DMS53 treated with DMSO at 0.1 percent for 48 hours (cell line): ENCODE measurements around the gene ATP10A.
"Not testable (repeated sequence)": the region's sequence is repeated elsewhere in the genome, so short reads cannot be mapped to it uniquely, and the experiment has no call there.

Source experiments
- DNase-seq: peaks from one replicate; lab custom pipeline; 2025; ENCODE audit not compliant: unreplicated experiment; lab: John Stamatoyannopoulos, UW

The ATP10A gene

GRCh38 chr15:25859838-25860645 is 3.1 kb downstream of the ATP10A start:
- DNase-seq: no peak

GRCh38 chr15:25858952-25859760 is 4.0 kb downstream of the ATP10A start:
- no peak for DNase-seq

- not testable (repeated sequence) for DNase-seq
Measured at GRCh38 chr15:25856059-25856458, 7.1 kb downstream of the ATP10A start.

GRCh38 chr15:25852661-25853524 is 10.2 kb downstream of the ATP10A start:
- DNase-seq: no peak

- DNase-seq: no peak
Measured at GRCh38 chr15:25852027-25852426, 11.1 kb downstream of the ATP10A start.

- no peak for DNase-seq
Measured at GRCh38 chr15:25850154-25851111, 12.7 kb downstream of the ATP10A start.

GRCh38 chr15:25849157-25849921 is 13.8 kb downstream of the ATP10A start:
- no peak for DNase-seq

- no peak for DNase-seq
Measured at GRCh38 chr15:25848784-25849156, 14.4 kb downstream of the ATP10A start.

GRCh38 chr15:25848325-25848724 is 14.8 kb downstream of the ATP10A start:
- DNase-seq: no peak

GRCh38 chr15:25847051-25847450 is 16.1 kb downstream of the ATP10A start:
- DNase-seq: no peak

- DNase-seq: no peak
Measured at GRCh38 chr15:25846377-25846776, 16.8 kb downstream of the ATP10A start.

- DNase-seq: no peak
Measured at GRCh38 chr15:25844981-25845680, 18.0 kb downstream of the ATP10A start.

GRCh38 chr15:25844542-25844941 is 18.6 kb downstream of the ATP10A start:
- no peak for DNase-seq

- DNase-seq: no peak
Measured at GRCh38 chr15:25844076-25844475, 19.1 kb downstream of the ATP10A start.

- no peak for DNase-seq
Measured at GRCh38 chr15:25839638-25840156, 23.4 kb downstream of the ATP10A start.

GRCh38 chr15:25838871-25839195 is 24.3 kb downstream of the ATP10A start:
- DNase-seq: no peak

GRCh38 chr15:25838191-25838870 is 24.8 kb downstream of the ATP10A start:
- DNase-seq: no peak

GRCh38 chr15:25832158-25832557 is 31.0 kb downstream of the ATP10A start:
- DNase-seq: no peak
